Sigmoid colon (tissue), 3 donors: ENCODE data around the gene RNF187.

Experiments
- CTCF ChIP-seq, 4 experiments: fragments of 450-650 bp in 3 of 4; fragments of 200-600 bp in 1 of 4; IDR thresholded peaks; one replicate each; pipeline ENCODE4 v1.5.1; 2016 to 2019; ENCODE audit warnings: antibody characterized with exemption in 4 of 4, mild to moderate bottlenecking in 3 of 4, moderate library complexity in 2 of 4
- POLR2A ChIP-seq, 2 donors: fragments of 450-650 bp; IDR thresholded peaks; one replicate each; pipeline ENCODE4 v1.6.1; 2016; ENCODE audit warnings: antibody characterized with exemption in 2 of 2, mild to moderate bottlenecking in 2 of 2, moderate library complexity in 2 of 2

DNA sequence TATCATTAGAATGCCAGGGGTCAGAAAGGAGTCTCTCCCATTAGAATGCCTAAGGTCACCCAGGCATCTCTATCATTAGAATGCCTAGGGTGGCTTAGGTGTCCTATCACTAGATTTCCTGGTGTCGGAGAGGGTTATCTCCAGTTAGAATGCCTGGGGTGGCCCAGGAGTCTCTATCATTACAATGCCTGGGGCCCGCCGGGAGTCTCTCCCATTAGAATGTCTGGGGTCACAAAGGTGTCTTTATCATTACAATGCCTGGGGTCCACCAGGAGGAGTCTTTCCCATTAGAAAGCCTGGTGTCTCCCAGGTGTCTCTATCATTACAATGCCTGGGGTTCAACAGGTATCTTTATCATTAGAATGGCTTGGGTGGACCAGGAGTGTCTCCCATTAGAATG lies 56.2 kb downstream of the RNF187 start:
- no peak for TF ChIP-seq POLR2A (IDR thresholded peaks at IDR 0.05)
- TF ChIP-seq CTCF (IDR thresholded peaks at IDR 0.05): no peak
